Endothelial cell of umbilical vein (primary cell): ENCODE data around the gene TNFRSF21. TPM values are rescaled to one million over a fixed set of nuclear protein-coding genes. Genes with fewer than 3 reads are reported as not detected.

ENCODE experiments used
- BruUV-seq: library from RNA; stranded (reverse); fragments of 400-500 nt; replicated peaks from 2 replicates; lab custom pipeline; 2021; lab: Mats Ljungman, UMichigan
- CTCF ChIA-PET: fragments of 300-600, 350-600 bp; sonication (Branson Sonifier 250); formaldehyde crosslinking; loops from one replicate; lab custom pipeline; 2021; ENCODE audit warnings: antibody characterized with exemption, inconsistent platforms; lab: Charles Lee
- POLR2A ChIA-PET: fragments of 300-600, 350-600 bp; sonication (Branson Sonifier 250); formaldehyde crosslinking; loops from one replicate; lab custom pipeline; 2021; ENCODE audit warnings: antibody characterized with exemption, inconsistent platforms; lab: Charles Lee
- DNase-seq: peaks from one replicate; pipeline ENCODE4 v3.0.0-alpha.2; 2011; ENCODE audit warnings: low read depth, low spot score
- FAIRE-seq: peaks from 2 replicates; lab custom pipeline; 2011; peaks lifted over from hg19 to GRCh38; lab: Jason Lieb, UNC
- H2AFZ ChIP-seq: 2 replicates; pipeline ENCODE4 v1.6.0; 2012; ENCODE audit warnings: low read depth, low read length, control low read depth, inconsistent platforms
- H3K27ac ChIP-seq: 2 replicates; pipeline ENCODE4 v1.5.1; 2011; ENCODE audit warnings: low read depth, mild to moderate bottlenecking, control low read depth, low read length, moderate library complexity; ENCODE audit not compliant: insufficient read depth
- H3K27me3 ChIP-seq, 2 experiments: 2 replicates each; pipeline versions ENCODE4 v1.6.0 to v1.6.1; 2011; ENCODE audit warnings: low read length in 2 of 2, mixed read lengths in 1 of 2; ENCODE audit not compliant: control insufficient read depth in 2 of 2, insufficient read depth in 2 of 2
- H3K36me3 ChIP-seq, 2 experiments: 2 replicates in 1 of 2; 3 replicates in 1 of 2; pipeline ENCODE4 v1.5.1; 2011; ENCODE audit warnings: low read length in 2 of 2, mild to moderate bottlenecking in 1 of 2, moderate library complexity in 1 of 2; ENCODE audit not compliant: control insufficient read depth in 2 of 2, insufficient read depth in 2 of 2; ENCODE audit errors: extremely low read depth in 1 of 2
- H3K4me1 ChIP-seq: 3 replicates; pipeline ENCODE4 v1.5.1; 2011; ENCODE audit warnings: mild to moderate bottlenecking, low read length; ENCODE audit not compliant: control insufficient read depth, insufficient read depth; ENCODE audit errors: extremely low read depth
- H3K4me2 ChIP-seq: 2 replicates; pipeline ENCODE4 v1.6.1; 2011; ENCODE audit warnings: low read length, control low read depth, mixed read lengths; ENCODE audit not compliant: insufficient read depth
- H3K4me3 ChIP-seq, 3 experiments: fragments of 200-600 bp in 1 of 3; sonication (generic), shearing (Covaris generic) in 1 of 3; replicated peaks in 1 of 3; 2 replicates each; pipeline ENCODE4 v1.5.1; 2011 to 2016; ENCODE audit warnings: control low read depth in 3 of 3, low read length in 3 of 3, mild to moderate bottlenecking in 2 of 3, inconsistent platforms in 1 of 3, low read depth in 1 of 3, moderate library complexity in 1 of 3; ENCODE audit not compliant: insufficient read depth in 1 of 3
- H3K79me2 ChIP-seq: 2 replicates; pipeline ENCODE4 v1.6.0; 2012; ENCODE audit warnings: low read length, inconsistent platforms; ENCODE audit not compliant: control insufficient read depth, insufficient read depth
- H3K9ac ChIP-seq: replicated peaks from 2 replicates; pipeline ENCODE3; 2011; ENCODE audit warnings: low read length, control low read depth; ENCODE audit not compliant: insufficient read depth; ENCODE audit errors: extremely low read depth
- H3K9me1 ChIP-seq: replicated peaks from 3 replicates; pipeline ENCODE4 v1.6.0; 2011; ENCODE audit warnings: mild to moderate bottlenecking, low read length; ENCODE audit not compliant: control insufficient read depth, insufficient read depth; ENCODE audit errors: extremely low read depth
- H3K9me3 ChIP-seq: replicated peaks from 2 replicates; pipeline ENCODE4 v1.5.1; 2012; ENCODE audit warnings: low read length, inconsistent platforms; ENCODE audit not compliant: control insufficient read depth, insufficient read depth
- H4K20me1 ChIP-seq: replicated peaks from 2 replicates; pipeline ENCODE3; 2011; ENCODE audit warnings: mild to moderate bottlenecking, low read length; ENCODE audit not compliant: control insufficient read depth, insufficient read depth; ENCODE audit errors: extremely low read depth
- EZH2 ChIP-seq: IDR thresholded peaks from 2 replicates; pipeline ENCODE4 v1.6.1; 2012; ENCODE audit warnings: borderline replicate concordance, low read depth, mild to moderate bottlenecking, moderate library complexity, low read length, inconsistent platforms; ENCODE audit not compliant: severe bottlenecking
- FOS ChIP-seq: IDR thresholded peaks from 2 replicates; pipeline ENCODE4 v1.6.1; 2011; ENCODE audit warnings: mild to moderate bottlenecking, low read length, moderate library complexity, borderline replicate concordance; ENCODE audit not compliant: insufficient read depth
- GATA2 ChIP-seq: IDR thresholded peaks from 2 replicates; pipeline ENCODE4 v1.7.0; 2011; ENCODE audit warnings: low read depth, mild to moderate bottlenecking, moderate library complexity, mixed read lengths, low read length; ENCODE audit not compliant: insufficient read length, insufficient read depth
- JUN ChIP-seq: IDR thresholded peaks from 2 replicates; pipeline ENCODE4 v1.6.1; 2011; ENCODE audit warnings: borderline replicate concordance, low read depth; ENCODE audit not compliant: insufficient read length, insufficient read depth
- MAX ChIP-seq: IDR thresholded peaks from 2 replicates; pipeline ENCODE4 v1.6.1; 2011; ENCODE audit not compliant: insufficient read depth, insufficient read length
- MYC ChIP-seq: IDR thresholded peaks from one replicate; pipeline ENCODE4 v1.6.1; 2011; ENCODE audit warnings: mild to moderate bottlenecking, low read depth, low read length
- POLR2A ChIP-seq: IDR thresholded peaks from 2 replicates; pipeline ENCODE4 v1.6.1; 2012; ENCODE audit warnings: low read depth, mild to moderate bottlenecking, control low read depth, low read length
- POLR2AphosphoS5 ChIP-seq: IDR thresholded peaks from 2 replicates; pipeline ENCODE4 v1.6.1; 2012; ENCODE audit warnings: low read depth, mild to moderate bottlenecking, control low read depth, low read length, moderate library complexity; ENCODE audit not compliant: insufficient read depth
- dilution Hi-C: fragments of 300-500 bp; cut with MboI; formaldehyde crosslinking; loops from one replicate; pipeline ENCODE4 v1.15.0; 2019; ENCODE audit warnings: low sequenced_read_pairs; ENCODE audit not compliant: extremely low pct_ligation_motif_present
- intact Hi-C: fragments of 100-400 bp; cut with micrococcal nuclease; formaldehyde crosslinking; loops from one replicate; pipeline ENCODE4 v1.10.0; 2022
- polyA plus RNA-seq, 4 experiments: library from polyadenylated mRNA; depleted of rRNA in 3 of 4; stranded (reverse) in 3 of 4; unstranded in 1 of 4; fragments of >200 nt; gene quantifications; 2 replicates each; pipeline versions ENCODE4 v1.2.1 to v1.2.3, GENCODE V29; 2011 to 2012; ENCODE audit warnings: missing spikeins in 1 of 4
- total RNA-seq: library from RNA; stranded (reverse); gene quantifications from 2 replicates; pipeline ENCODE4 v1.2.3, GENCODE V29; 2021
- TF ChIP-seq, protein P1 (sequence below), 2 donors: IDR thresholded peaks; 1 replicate in 1 of 2; 2 replicates in 1 of 2; pipeline ENCODE4 v1.5.1; 2011; ENCODE audit warnings: low read length in 2 of 2, mild to moderate bottlenecking in 2 of 2, moderate library complexity in 2 of 2, control low read depth in 1 of 2, inconsistent platforms in 1 of 2, low read depth in 1 of 2; ENCODE audit not compliant: insufficient read depth in 1 of 2; ENCODE audit errors: extremely low read depth in 1 of 2

The TNFRSF21 gene
- total and polyA plus RNA-seq, 2 donors (not counting 3 experiments of a cell fraction or from before 2014, with no cell fraction given), result 26.0 to 40.6 TPM

- dilution Hi-C loops, result loop anchor here (25.0 kb wide), 1 partner anchor 151 kb away; no protein-coding TSS in a partner anchor
- Histone ChIP-seq H3K4me1 (peaks cover 14% of the 10 kb centered on the region), H3K9me3 (no peaks in the 10 kb centered on the region), H3K36me3 (peaks cover 0 to 6% of the 10 kb centered on the region in 2 experiments), H3K27ac (no peak overlapping the region), H2AFZ (no peak overlapping the region), H3K9me1 (no peaks in the 10 kb centered on the region), H3K27me3 (no peaks in the 10 kb centered on the region), H4K20me1 (no peaks in the 10 kb centered on the region), H3K9ac (no peak overlapping the region), H3K4me2 (no peak overlapping the region), H3K79me2 (no peaks in the 10 kb centered on the region), H3K4me3 (no peak overlapping the region)
- FAIRE-seq, result no peak
- BruUV-seq, result no TSS peak
- TF ChIP-seq MAX (no peak), FOS (no peak), MYC (no peak), EZH2 (no peak), POLR2A (no peak), POLR2AphosphoS5 (no peak), GATA2 (no peak), JUN (no peak)
- TF ChIP-seq, protein P1, sequence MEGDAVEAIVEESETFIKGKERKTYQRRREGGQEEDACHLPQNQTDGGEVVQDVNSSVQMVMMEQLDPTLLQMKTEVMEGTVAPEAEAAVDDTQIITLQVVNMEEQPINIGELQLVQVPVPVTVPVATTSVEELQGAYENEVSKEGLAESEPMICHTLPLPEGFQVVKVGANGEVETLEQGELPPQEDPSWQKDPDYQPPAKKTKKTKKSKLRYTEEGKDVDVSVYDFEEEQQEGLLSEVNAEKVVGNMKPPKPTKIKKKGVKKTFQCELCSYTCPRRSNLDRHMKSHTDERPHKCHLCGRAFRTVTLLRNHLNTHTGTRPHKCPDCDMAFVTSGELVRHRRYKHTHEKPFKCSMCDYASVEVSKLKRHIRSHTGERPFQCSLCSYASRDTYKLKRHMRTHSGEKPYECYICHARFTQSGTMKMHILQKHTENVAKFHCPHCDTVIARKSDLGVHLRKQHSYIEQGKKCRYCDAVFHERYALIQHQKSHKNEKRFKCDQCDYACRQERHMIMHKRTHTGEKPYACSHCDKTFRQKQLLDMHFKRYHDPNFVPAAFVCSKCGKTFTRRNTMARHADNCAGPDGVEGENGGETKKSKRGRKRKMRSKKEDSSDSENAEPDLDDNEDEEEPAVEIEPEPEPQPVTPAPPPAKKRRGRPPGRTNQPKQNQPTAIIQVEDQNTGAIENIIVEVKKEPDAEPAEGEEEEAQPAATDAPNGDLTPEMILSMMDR (IDR thresholded peaks at IDR 0.05; ENCODE audit: extremely low read depth in 1 of 2, insufficient read depth in 1 of 2, low read depth in 1 of 2, low read length in 2 of 2), result no peak
- CTCF ChIA-PET, result interaction anchor here (0.7 kb wide), 1 partner anchor 111 kb away, joined by 3 read pairs; no protein-coding TSS in a partner anchor
- intact Hi-C loops, result no loop called here
- DNase-seq, result no peak
- POLR2A ChIA-PET, result no interaction called here
Measured at GRCh38 chr6:47238456-47238995, 71.2 kb downstream of the TNFRSF21 start.
